NCI-H2107 treated with DMSO at 0.1 percent for 48 hours (cell line): ENCODE data around the gene OR52E6.

ENCODE experiments used
- DNase-seq: peaks from one replicate; lab custom pipeline; 2025; ENCODE audit not compliant: unreplicated experiment; lab: John Stamatoyannopoulos, UW

The OR52E6 gene

GRCh38 chr11:5803982-5804381 is 37.7 kb downstream of the OR52E6 start:
- DNase-seq = no peak

GRCh38 chr11:5796541-5796940 is 45.2 kb downstream of the OR52E6 start:
- DNase-seq = no peak

GRCh38 chr11:5791165-5791564 is 50.5 kb downstream of the OR52E6 start, which contains the start of gene OR52N1:
Gene OR52N1 (minus strand): TSS chr11:5791265. CDS start chr11:5788816, 2,449 bp downstream.
- DNase-seq = no peak
